MM.1S (cell line): Measurements from ENCODE around the gene CTSZ.

ENCODE experiments used
- CTCF ChIP-seq: fragments of 300-600 bp; sonication (generic); IDR thresholded peaks from 2 replicates; pipeline ENCODE4 v1.5.1; 2016; ENCODE audit warnings: antibody characterized with exemption, low read length, mixed read lengths
- EZH2 ChIP-seq: fragments of 300-600 bp; sonication (generic); optimal IDR thresholded peaks from 2 replicates; pipeline ENCODE3; 2017; ENCODE audit warnings: low read depth, mild to moderate bottlenecking, antibody characterized with exemption, low read length, mixed read lengths
- EZH2phosphoT487 ChIP-seq: fragments of 300-600 bp; sonication (generic); IDR thresholded peaks from 2 replicates; pipeline ENCODE4 v1.6.1; 2018; ENCODE audit warnings: antibody characterized with exemption, low read length

- TF ChIP-seq CTCF, result no peak
- TF ChIP-seq EZH2, result no peak
- TF ChIP-seq EZH2phosphoT487, result no peak
Observed at GRCh38 chr20:59015411-59015810, 8.4 kb upstream of the CTSZ start.
